Measurements from ENCODE around the gene C11orf68.
A peak's percentile ranks its signal among the peaks of the same experiment; 100 is the strongest.

DNA sequence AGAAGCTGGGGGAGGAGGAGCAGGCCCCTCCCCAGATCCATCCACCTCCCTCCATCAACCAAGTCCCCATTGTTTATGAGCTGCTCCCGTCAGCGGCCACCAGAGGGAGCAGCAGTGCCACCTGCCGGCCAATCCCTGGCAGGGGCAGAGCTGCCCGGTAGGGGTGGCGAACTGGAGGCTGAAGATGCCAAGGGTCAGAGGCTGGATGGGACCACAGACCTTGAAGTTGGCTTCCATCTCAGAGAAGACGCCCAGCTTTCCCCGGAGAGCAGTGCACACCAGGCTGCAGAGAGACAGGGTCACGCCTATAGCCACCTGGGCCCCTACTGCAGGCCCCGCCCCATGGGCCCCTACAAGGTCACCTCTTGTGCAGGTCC lies 34.2 kb downstream of the C11orf68 start:
- peak; percentile 99 for TF ChIP-seq CTCF (conservative IDR thresholded peaks at IDR 0.05; ENCODE audit: low read length)
- TF ChIP-seq EZH2phosphoT487 (IDR thresholded peaks at IDR 0.05; ENCODE audit: borderline replicate concordance, low read depth, low read length), result no peak
